Measurements from ENCODE around the gene TIGAR. TPM values are rescaled to one million over a fixed set of nuclear protein-coding genes. Genes with fewer than 3 reads are reported as not detected.

TIGAR gene
- polyA plus RNA-seq, 3 donors = 4.9 to 8.3 (median 7.4) TPM

- DNase-seq (ENCODE audit: extremely low read depth in 1 of 11, low read depth in 9 of 11, low spot score in 4 of 11) = peak in 2 of 11 donors; percentile 9 to 15
Measured at GRCh38 chr12:4280351-4281163, 40.5 kb upstream of the TIGAR start.

GRCh38 chr12:4281173-4281654, 39.8 kb upstream of the TIGAR start:
- DNase-seq (ENCODE audit: extremely low read depth in 1 of 11, low read depth in 9 of 11, low spot score in 4 of 11) = no peak

DNA sequence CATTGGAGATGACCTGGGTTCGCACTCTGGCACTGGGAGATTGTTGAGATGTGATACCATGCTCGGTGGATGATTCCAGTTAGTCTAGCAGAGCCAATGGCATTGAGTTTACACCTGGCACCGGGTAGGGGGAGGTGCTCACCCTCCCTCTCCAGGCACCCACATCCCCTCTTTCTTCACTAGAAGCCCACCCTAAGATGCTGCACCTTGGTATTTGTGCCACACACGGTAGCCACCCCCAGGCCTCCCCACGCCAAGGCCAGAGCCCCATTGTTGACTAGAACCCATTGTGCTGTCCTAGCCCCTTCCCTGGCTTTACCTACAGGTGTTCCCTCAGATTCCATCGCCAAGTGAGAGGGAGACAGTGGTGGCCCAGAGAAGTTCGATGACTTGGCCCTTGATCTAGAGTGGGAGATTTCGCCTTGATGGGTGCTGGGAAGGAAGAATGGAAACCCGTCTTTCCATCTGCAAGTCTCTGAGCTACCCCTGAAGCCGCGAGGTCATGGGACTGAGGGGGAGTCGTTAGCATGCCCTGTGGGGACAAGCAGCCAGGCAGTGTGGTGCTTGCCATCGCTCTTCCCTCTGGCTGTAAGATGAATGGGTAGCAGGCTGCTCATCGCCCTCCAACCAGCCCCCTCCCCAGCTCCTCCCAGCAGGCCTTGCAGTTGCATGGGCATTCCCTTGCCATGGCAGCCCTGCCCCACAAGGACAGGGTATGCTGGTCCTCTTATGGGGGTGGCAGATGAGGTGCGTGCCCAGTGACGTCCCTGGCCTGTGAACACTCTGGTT, 38.7 kb upstream of the TIGAR start:
- no peak for DNase-seq (ENCODE audit: extremely low read depth in 1 of 11, low read depth in 9 of 11, low spot score in 4 of 11)

- DNase-seq (ENCODE audit: extremely low read depth in 1 of 11, low read depth in 9 of 11, low spot score in 4 of 11) = no peak
Measured at GRCh38 chr12:4282892-4283511, 38.0 kb upstream of the TIGAR start.

DNA sequence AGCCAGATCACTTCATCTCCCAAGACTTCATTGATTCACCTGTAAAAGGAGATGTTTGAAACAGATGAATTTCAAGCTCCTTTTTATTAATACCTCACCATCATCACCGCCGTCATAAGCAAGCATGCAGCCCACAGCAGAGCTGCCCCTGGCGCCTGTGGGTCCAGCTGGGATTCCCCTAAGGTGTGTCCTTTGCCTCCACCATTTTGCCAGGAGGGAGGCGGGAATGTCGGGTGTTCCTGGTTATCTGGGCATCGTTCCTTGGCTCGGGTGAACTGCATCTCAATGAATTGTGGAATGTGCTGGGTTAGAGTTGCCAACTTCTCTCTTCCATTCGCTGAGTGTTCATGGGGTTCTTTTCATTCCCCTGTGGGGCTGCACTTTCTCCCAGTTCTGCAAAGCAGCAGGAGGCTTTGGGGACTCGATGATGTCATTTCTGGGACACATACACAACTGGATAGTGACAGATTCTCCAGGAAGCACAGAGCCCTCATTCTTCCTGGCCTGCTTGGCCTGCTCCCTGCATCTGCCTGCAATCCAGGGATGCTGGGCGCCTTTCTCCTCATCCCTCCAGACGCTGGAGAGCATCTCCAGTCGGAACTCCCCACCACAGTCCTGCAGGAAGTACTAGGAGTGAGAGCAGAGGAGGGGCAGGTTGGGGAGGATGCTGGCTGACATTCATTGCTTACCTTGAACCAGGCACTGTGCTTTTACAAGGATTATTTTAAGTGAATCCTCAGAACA, 37.3 kb upstream of the TIGAR start:
- DNase-seq (ENCODE audit: extremely low read depth in 1 of 11, low read depth in 9 of 11, low spot score in 4 of 11) = no peak

- DNase-seq (ENCODE audit: extremely low read depth in 1 of 11, low read depth in 9 of 11, low spot score in 4 of 11) = no peak
Measured at GRCh38 chr12:4284306-4284705, 36.7 kb upstream of the TIGAR start.

DNA sequence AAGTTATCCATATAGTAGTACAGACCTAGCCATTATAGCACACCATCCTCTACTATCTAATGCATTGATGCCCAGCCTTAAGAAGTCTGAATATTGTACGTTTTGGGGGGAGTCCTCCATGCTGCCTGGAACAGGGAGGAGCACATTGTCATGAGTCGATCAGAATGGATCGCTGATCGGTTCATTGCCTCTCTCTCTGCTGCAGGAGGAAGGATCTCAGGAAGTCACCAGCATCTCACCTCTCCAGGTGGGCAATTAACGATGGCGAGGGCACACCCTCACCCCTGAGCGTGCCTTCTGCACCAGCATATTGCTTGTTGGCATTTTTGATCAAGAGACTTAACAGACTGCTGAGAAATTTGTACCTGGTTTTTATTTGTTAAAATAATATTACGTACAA, 35.9 kb upstream of the TIGAR start:
- DNase-seq (ENCODE audit: extremely low read depth in 1 of 11, low read depth in 9 of 11, low spot score in 4 of 11) = no peak

DNA sequence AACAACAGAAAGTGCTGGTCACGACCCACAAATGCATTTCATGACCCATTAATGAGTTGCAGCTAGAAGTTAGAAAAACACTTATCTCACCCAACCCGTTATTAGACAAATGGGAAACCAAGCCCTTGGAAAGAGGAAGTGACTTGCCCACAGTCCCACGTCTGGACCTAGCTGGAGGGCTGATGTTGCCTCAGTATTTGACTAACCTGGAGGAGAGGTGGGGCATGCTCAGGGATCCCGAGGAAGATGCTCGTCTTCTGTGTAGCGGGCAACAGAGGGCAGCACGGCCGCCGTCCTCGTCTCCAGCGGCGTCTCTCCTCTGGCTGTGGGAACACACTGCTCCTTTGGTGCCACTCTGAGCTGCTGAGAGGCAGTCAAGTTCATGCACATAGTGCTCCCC, 34.8 kb upstream of the TIGAR start:
- no peak for DNase-seq (ENCODE audit: extremely low read depth in 1 of 11, low read depth in 9 of 11, low spot score in 4 of 11)

GRCh38 chr12:4286771-4287317, 34.2 kb upstream of the TIGAR start:
- DNase-seq (ENCODE audit: extremely low read depth in 1 of 11, low read depth in 9 of 11, low spot score in 4 of 11) = no peak

DNA sequence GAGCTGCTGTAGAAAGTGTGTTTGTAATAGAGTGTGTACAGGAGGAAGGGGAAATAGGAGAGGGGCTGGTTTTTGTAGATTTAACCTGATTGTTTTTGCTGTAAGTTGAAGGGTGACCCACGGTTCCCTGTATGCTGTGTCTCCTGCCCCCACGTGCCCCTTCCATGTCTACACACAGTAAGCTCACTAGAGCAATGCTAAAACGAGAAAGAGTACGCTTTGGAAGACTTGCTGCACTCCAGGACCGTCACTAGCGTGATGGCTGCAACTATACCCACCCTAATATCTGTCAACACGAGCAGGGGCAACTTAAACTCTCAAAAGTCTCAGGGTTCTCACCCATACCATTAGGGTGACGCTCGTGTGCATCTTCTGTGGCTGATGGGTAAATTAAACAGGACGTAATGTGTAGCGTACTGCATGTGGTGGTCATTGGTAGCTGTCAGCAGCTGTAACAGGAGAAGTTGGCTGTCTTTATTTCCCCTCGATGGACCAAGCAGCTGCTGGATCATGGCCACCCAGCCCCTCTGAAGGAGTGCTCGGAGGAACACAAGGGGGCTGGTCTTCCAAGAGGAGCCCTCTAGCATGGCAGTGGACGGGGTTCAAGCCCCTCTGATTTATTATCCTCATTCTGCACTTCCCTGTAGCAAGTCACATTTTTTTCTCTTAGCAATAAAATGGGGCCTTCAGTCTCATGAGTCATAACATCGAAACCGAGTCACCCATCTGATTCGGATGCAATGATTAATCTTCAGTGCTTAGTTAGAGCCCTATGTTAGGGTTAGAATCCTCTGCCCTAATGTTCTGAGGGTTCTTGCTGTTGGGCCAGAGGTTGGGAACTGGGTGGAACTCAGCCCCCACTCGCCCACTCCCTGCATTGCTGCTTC, 33.4 kb upstream of the TIGAR start:
- peak in 1 of 11 donors; percentile 7 for DNase-seq (ENCODE audit: extremely low read depth in 1 of 11, low read depth in 9 of 11, low spot score in 4 of 11)

DNA sequence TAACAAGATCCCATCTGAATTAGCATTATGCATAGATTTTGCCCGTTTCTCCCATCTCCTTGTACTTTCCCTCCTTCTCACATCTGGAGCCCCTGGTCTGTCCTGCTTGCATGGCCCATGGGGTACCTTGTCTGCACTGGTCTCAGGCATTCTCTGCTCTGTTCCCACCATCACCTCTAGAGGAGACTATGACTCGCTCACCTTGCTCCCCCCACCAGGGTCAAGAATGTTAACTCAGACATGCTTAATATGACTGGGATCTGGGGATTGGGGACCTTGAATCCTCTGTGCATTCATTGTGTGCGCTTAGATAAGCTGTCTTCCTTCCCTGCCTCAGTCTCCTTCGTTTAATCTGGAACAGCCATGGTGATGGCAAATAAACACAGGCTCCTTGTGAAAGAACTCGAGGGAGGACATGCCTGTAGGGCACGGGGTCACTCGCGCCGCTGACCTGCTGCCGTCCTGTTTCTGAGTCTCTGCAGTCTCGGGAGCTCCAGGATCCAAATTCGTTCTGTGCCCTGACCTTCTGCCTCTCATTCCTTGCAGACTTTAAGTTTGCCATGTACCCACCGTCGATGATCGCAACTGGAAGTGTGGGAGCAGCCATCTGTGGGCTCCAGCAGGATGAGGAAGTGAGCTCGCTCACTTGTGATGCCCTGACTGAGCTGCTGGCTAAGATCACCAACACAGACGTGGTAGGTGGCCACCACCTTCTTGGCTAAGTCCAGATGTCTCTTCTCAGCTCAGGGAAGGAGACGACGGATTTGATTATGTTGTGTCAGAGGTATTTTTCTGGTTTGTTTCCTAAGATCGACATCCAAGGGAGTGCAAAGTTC, 32.5 kb upstream of the TIGAR start:
- DNase-seq (ENCODE audit: extremely low read depth in 1 of 11, low read depth in 9 of 11, low spot score in 4 of 11) = no peak

DNA sequence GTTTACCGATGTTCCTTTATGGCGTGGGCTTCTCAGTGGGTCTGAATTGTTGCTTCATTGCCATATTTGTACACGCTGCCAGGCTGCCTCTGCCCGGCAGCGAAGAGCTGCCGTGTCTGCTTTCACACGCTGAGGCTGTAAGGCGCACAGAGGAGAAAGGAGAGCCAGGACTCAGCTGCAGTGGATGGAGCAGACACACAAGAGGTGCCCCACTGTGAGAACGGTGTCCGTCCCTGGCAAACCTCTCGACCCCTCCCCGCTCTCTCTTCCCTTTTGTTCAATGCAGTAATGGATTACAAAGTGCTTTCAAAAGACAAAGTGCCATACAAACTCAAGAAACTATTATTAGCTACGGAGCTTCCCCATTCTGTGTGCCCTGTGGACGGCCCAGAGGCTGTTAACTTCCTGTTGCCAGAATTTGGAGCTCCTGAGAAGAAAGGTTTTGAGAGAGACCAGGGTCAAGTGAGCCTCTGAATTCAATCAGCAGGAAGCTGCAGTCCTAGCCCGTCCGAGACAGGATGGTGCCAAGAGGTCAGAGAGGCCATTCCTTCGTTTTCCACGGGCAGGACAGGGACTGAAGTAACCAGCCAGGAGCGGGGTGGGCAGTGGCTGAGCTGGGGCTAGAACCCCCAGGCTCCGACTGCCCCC, 31.7 kb upstream of the TIGAR start:
- no peak for DNase-seq (ENCODE audit: extremely low read depth in 1 of 11, low read depth in 9 of 11, low spot score in 4 of 11)

DNA sequence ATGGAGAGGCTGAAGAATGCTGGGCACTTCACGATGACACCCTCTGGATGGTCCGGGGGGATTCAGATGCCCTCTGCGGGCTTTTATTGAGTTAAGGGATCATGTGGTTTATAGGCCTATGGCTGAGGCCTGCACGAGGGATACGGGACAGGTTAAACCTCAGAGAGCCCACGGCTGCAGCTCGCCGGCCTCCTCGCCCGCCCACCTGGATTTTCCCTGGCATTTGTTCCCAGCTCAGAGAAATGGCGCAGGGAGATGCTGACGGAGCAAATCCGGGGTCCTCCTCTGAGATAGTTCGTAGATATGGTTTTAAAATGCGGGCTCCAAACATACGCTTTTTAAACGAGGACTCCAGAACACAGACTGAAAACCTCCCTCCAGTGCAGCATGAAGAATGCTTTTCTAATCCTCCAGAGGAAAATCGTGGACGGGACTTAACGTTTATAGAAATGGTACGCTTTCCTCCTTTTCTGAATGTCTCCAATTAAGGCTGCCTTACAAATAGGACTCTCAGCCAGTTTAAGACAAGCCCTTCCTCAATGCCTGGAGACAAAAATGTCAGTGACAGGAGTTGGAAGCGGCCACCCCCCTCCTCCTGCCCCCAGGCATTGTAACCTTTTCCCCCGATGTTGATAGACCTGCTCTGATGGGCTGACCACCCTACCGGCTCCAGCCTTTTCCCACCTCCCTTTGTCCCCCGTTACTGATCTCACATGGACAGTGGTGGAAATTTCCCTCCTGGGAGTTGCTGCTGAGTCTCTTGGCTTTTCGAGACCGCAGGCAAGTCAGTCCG, 30.8 kb upstream of the TIGAR start:
- DNase-seq (ENCODE audit: extremely low read depth in 1 of 11, low read depth in 9 of 11, low spot score in 4 of 11) = no peak

DNA sequence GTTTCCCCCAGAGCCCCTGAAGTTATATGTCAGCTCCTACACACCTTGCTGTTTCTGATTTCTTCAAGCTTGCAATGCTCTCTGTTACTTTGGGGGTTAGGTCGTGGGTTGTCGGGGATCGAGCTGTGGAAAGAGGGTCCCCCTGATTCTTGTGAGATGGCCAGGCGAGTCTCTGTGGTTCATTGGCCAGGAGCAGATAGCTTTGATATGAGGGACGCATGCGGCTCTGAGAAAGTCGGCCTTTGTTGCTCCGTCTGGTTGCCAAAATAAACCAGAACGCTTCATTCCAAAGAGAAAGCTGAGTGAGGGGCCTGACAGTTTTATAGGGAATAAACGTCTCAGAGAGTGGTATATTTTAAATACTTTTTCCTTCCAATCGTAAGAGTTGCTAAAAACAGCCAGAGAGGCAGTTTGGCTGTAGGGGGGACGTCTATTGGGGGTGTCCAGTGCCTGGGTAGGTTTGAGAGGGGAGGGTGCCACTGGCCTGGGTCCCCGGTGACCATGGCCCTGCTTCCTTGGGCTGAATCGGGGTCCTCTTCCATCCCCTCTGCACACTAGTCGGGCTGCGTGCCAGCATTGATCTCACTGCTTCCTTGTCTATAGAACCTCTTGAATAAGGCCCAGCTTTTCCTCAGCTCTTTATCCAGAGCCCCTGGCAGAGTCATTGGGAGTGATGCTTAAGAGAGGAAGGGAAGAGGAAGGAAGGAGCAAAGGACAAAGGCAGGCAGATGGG, 28.5 kb upstream of the TIGAR start:
- DNase-seq (ENCODE audit: extremely low read depth in 1 of 11, low read depth in 9 of 11, low spot score in 4 of 11) = peak in 2 of 11 donors; percentile 16 to 31

- DNase-seq (ENCODE audit: extremely low read depth in 1 of 11, low read depth in 9 of 11, low spot score in 4 of 11) = no peak
Measured at GRCh38 chr12:4293299-4293965, 27.6 kb upstream of the TIGAR start.
